Stimulated activated CD8-positive, alpha-beta memory T cell treated with anti-CD3 and anti-CD28 coated beads, Interleukin-4, amount 100 ng/mL, for 24 hours (primary cell): Measurements from ENCODE around the gene BLOC1S5.
"Not testable (repeated sequence)": the region's sequence is repeated elsewhere in the genome, so short reads cannot be mapped to it uniquely, and the experiment has no call there.

Source experiments
- DNase-seq: peaks from one replicate; pipeline ENCODE4 v3.0.0-alpha.2; 2020; ENCODE audit warnings: low read depth

BLOC1S5 gene

GRCh38 chr6:7992002-7992815, 72.0 kb downstream of the BLOC1S5 start:
- no peak for DNase-seq

GRCh38 chr6:7991536-7991935, 72.7 kb downstream of the BLOC1S5 start:
- no peak for DNase-seq

GRCh38 chr6:7986219-7986618, 78.0 kb downstream of the BLOC1S5 start:
- no peak for DNase-seq

- not testable (repeated sequence) for DNase-seq
Observed at GRCh38 chr6:7983967-7984366, 80.2 kb downstream of the BLOC1S5 start.

- no peak for DNase-seq
Observed at GRCh38 chr6:7979831-7980230, 84.4 kb downstream of the BLOC1S5 start.

GRCh38 chr6:7978736-7979135, 85.5 kb downstream of the BLOC1S5 start:
- no peak for DNase-seq

- no peak for DNase-seq
Observed at GRCh38 chr6:7976485-7977056, 87.6 kb downstream of the BLOC1S5 start.

GRCh38 chr6:7975764-7976146, 88.4 kb downstream of the BLOC1S5 start:
- no peak for DNase-seq

GRCh38 chr6:7974938-7975763, 89.0 kb downstream of the BLOC1S5 start:
- no peak for DNase-seq

- no peak for DNase-seq
Observed at GRCh38 chr6:7974565-7974937, 89.6 kb downstream of the BLOC1S5 start.

- no peak for DNase-seq
Observed at GRCh38 chr6:7973584-7973983, 90.6 kb downstream of the BLOC1S5 start.

- DNase-seq: no peak
Observed at GRCh38 chr6:7971499-7971898, 92.7 kb downstream of the BLOC1S5 start.

- no peak for DNase-seq
Observed at GRCh38 chr6:7970616-7971015, 93.6 kb downstream of the BLOC1S5 start.
